ENCODE data around the gene CD74.

- no peak for TF ChIP-seq CTCF (IDR thresholded peaks at IDR 0.05)
- no peak for TF ChIP-seq POLR2AphosphoS5 (IDR thresholded peaks at IDR 0.05)
- no peak for TF ChIP-seq EP300 (IDR thresholded peaks at IDR 0.05)
These were observed 17.6 kb downstream of the CD74 start for GRCh38 chr5:150394912-150395687.
